CD14-positive monocyte (primary cell): ENCODE measurements around the gene SGCD. TPM values are rescaled to one million over a fixed set of nuclear protein-coding genes. Genes with fewer than 3 reads are reported as not detected.

ENCODE experiments used
- DNase-seq, 3 donors: peaks; one replicate each; pipeline ENCODE4 v3.0.0-alpha.2; 2011 to 2022
- H2AFZ ChIP-seq: 2 replicates; pipeline ENCODE4 v1.6.0; 2012; ENCODE audit warnings: mild to moderate bottlenecking, low read depth, low read length, inconsistent platforms; ENCODE audit not compliant: insufficient read depth, poor library complexity, severe bottlenecking
- H3K27ac ChIP-seq, 2 donors: 1 replicate in 1 of 2; 2 replicates in 1 of 2; pipeline ENCODE4 v1.5.1; 2012 to 2013; ENCODE audit warnings: low read length in 2 of 2, control low read depth in 1 of 2, inconsistent platforms in 1 of 2, low read depth in 1 of 2, mild to moderate bottlenecking in 1 of 2
- H3K27me3 ChIP-seq, 2 donors: one replicate each; pipeline versions ENCODE4 v1.6.0 to v1.6.1; 2011 to 2013; ENCODE audit warnings: low read length in 2 of 2; ENCODE audit not compliant: control insufficient read depth in 2 of 2, insufficient read depth in 2 of 2
- H3K36me3 ChIP-seq, 2 donors: replicated peaks in 1 of 2; 1 replicate in 1 of 2; 2 replicates in 1 of 2; pipeline versions ENCODE4 v1.5.1 to v1.6.1; 2012 to 2013; ENCODE audit warnings: low read length in 2 of 2, control low read depth in 1 of 2, inconsistent platforms in 1 of 2, mild to moderate bottlenecking in 1 of 2; ENCODE audit not compliant: insufficient read depth in 2 of 2, control insufficient read depth in 1 of 2
- H3K4me1 ChIP-seq, 2 donors: 1 replicate in 1 of 2; 2 replicates in 1 of 2; pipeline versions ENCODE4 v1.5.1 to v1.6.1; 2012 to 2013; ENCODE audit warnings: low read length in 2 of 2, control low read depth in 1 of 2, inconsistent platforms in 1 of 2, mild to moderate bottlenecking in 1 of 2, moderate library complexity in 1 of 2; ENCODE audit not compliant: insufficient read depth in 2 of 2, control insufficient read depth in 1 of 2
- H3K4me2 ChIP-seq: replicated peaks from 2 replicates; pipeline ENCODE3; 2012; ENCODE audit warnings: low read length, moderate library complexity, mild to moderate bottlenecking; ENCODE audit not compliant: poor library complexity, severe bottlenecking; ENCODE audit errors: extremely low read depth
- H3K4me3 ChIP-seq, 3 experiments: fragments of 200-600 bp in 1 of 3; sonication (generic) in 1 of 3; replicated peaks in 1 of 3; 1 replicate in 2 of 3; 2 replicates in 1 of 3; pipeline ENCODE4 v1.5.1; 2011 to 2013; ENCODE audit warnings: low read length in 3 of 3, mild to moderate bottlenecking in 3 of 3, control low read depth in 2 of 3, low read depth in 2 of 3, inconsistent platforms in 1 of 3, moderate library complexity in 1 of 3
- H3K79me2 ChIP-seq: 2 replicates; pipeline ENCODE4 v1.6.0; 2012; ENCODE audit warnings: mild to moderate bottlenecking, control low read depth, inconsistent platforms, low read length, moderate library complexity; ENCODE audit not compliant: insufficient read depth
- H3K9ac ChIP-seq: 2 replicates; pipeline ENCODE4 v1.6.0; 2017; ENCODE audit warnings: low read length, mild to moderate bottlenecking; ENCODE audit not compliant: insufficient read depth, poor library complexity, severe bottlenecking
- H3K9me3 ChIP-seq, 2 donors: replicated peaks in 1 of 2; 1 replicate in 1 of 2; 2 replicates in 1 of 2; pipeline versions ENCODE4 v1.5.1 to v1.6.1; 2012 to 2013; ENCODE audit warnings: low read length in 2 of 2, control low read depth in 1 of 2; ENCODE audit not compliant: control insufficient read depth in 1 of 2, insufficient read depth in 1 of 2
- H4K20me1 ChIP-seq: 2 replicates; pipeline ENCODE4 v1.6.0; 2012; ENCODE audit warnings: mild to moderate bottlenecking, low read length, control low read depth, moderate library complexity; ENCODE audit not compliant: insufficient read depth
- H3K27ac Mint-ChIP-seq, 7 donors: one replicate each; pipeline ENCODE4 v1.8.0; 2020; ENCODE audit warnings: mild to moderate bottlenecking in 7 of 7, mixed read lengths in 7 of 7, moderate library complexity in 6 of 7, inconsistent platforms in 2 of 7
- H3K27me3 Mint-ChIP-seq, 3 donors: one replicate each; pipeline ENCODE4 v1.8.0; 2021 to 2022; ENCODE audit warnings: low read depth in 3 of 3, mild to moderate bottlenecking in 3 of 3, mixed read lengths in 3 of 3, moderate library complexity in 3 of 3, inconsistent platforms in 1 of 3
- H3K36me3 Mint-ChIP-seq, 2 donors: one replicate each; pipeline ENCODE4 v1.8.0; 2020; ENCODE audit warnings: mixed read lengths in 2 of 2, inconsistent platforms in 1 of 2, mild to moderate bottlenecking in 1 of 2
- H3K4me1 Mint-ChIP-seq: one replicate; pipeline ENCODE4 v1.8.0; 2020; ENCODE audit warnings: mild to moderate bottlenecking, mixed read lengths
- H3K4me3 Mint-ChIP-seq, 2 donors: one replicate each; pipeline ENCODE4 v1.8.0; 2020; ENCODE audit warnings: mild to moderate bottlenecking in 2 of 2, mixed read lengths in 2 of 2, moderate library complexity in 1 of 2
- H3K9me3 Mint-ChIP-seq, 7 donors: one replicate each; pipeline ENCODE4 v1.8.0; 2020 to 2022; ENCODE audit warnings: mixed read lengths in 7 of 7, mild to moderate bottlenecking in 6 of 7, moderate library complexity in 6 of 7, inconsistent platforms in 2 of 7
- CTCF ChIP-seq: fragments of 200-600 bp; IDR thresholded peaks from one replicate; pipeline ENCODE4 v1.8.0; 2022; ENCODE audit warnings: antibody characterized with exemption, mild to moderate bottlenecking
- WGBS: methylation state at CpG from one replicate; pipeline ENCODE4 v1.1.5; 2013; ENCODE audit warnings: missing lambda C conversion rate; ENCODE audit not compliant: insufficient coverage; 5-methylcytosine and 5-hydroxymethylcytosine counted together
- intact Hi-C, 2 donors: fragments of 100-400 bp; cut with micrococcal nuclease; formaldehyde crosslinking; loops; one replicate each; pipeline versions ENCODE4 v1.15.0 to v1.15.1; 2023
- polyA plus RNA-seq, 3 donors: library from polyadenylated mRNA; depleted of rRNA in 1 of 3; unstranded in 2 of 3; stranded (reverse) in 1 of 3; fragments of 300-500 nt in 2 of 3; fragments of >200 nt in 1 of 3; fragmentation: Illumina TruSeq in 2 of 3; gene quantifications; 1 replicate in 2 of 3; 2 replicates in 1 of 3; pipeline ENCODE4 v1.2.3, GENCODE V29; 2012 to 2021

SGCD gene
- polyA plus RNA-seq, 3 donors = not detected

DNA sequence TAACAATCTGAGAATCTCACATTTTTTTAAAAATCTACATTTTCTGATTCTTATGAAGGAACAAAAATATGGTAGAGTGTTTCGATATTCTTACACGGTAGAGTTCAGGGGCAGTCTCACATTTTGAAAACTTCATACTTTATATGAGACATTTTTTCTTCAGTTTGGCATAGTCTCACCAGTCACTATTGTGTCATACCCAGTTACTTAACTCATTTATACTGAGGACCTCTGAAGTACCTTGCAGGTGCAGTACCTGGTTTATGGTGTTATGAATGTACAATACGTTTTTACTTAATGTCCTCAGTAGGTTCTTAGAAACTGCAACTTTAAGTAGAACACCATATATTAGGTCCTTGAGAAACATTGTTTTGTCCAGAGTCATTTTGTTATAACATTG lies 196.6 kb downstream of the SGCD start:
- H3K4me2 ChIP-seq = no peak overlapping the region
- no peaks in the 10 kb centered on the region for H3K27me3 ChIP-seq
- Mint-ChIP-seq H3K27me3 (peaks cover 0 to 1% (median 0%) of the 10 kb centered on the region in 3 donors), H3K36me3 (no peaks in the 10 kb centered on the region), H3K9me3 (peaks cover 0 to 9% (median 3%) of the 10 kb centered on the region in 7 donors), H3K27ac (no peak overlapping the region), H3K4me3 (no peak overlapping the region), H3K4me1 (no peaks in the 10 kb centered on the region)
- H4K20me1 ChIP-seq = no peaks in the 10 kb centered on the region
- H3K36me3 ChIP-seq = no peaks in the 10 kb centered on the region
- H3K4me1 ChIP-seq = no peaks in the 10 kb centered on the region
- no CpG with 5 or more reads among the region's 3 CpGs for WGBS
- DNase-seq = no peak
- no peak overlapping the region for H3K9ac ChIP-seq
- H3K4me3 ChIP-seq = no peak overlapping the region
- no peak overlapping the region for H3K27ac ChIP-seq
- H3K79me2 ChIP-seq = no peaks in the 10 kb centered on the region
- H2AFZ ChIP-seq = no peak overlapping the region
- intact Hi-C loops = no loop called here
- H3K9me3 ChIP-seq = peaks cover 0 to 6% of the 10 kb centered on the region in 2 donors
- TF ChIP-seq CTCF = no peak

- no peaks in the 10 kb centered on the region for H3K4me1 ChIP-seq
- H3K27me3 ChIP-seq = no peaks in the 10 kb centered on the region
- no peak overlapping the region for H3K4me3 ChIP-seq
- Mint-ChIP-seq H3K36me3 (no peaks in the 10 kb centered on the region), H3K27me3 (peaks cover 0 to 1% (median 0%) of the 10 kb centered on the region in 3 donors), H3K4me1 (no peaks in the 10 kb centered on the region), H3K9me3 (peaks cover 0 to 6% (median 4%) of the 10 kb centered on the region in 7 donors), H3K27ac (no peak overlapping the region), H3K4me3 (no peak overlapping the region)
- H2AFZ ChIP-seq = no peak overlapping the region
- H3K27ac ChIP-seq = no peak overlapping the region
- no peaks in the 10 kb centered on the region for H3K9me3 ChIP-seq
- H3K79me2 ChIP-seq = no peaks in the 10 kb centered on the region
- no peak for DNase-seq
- H3K4me2 ChIP-seq = no peak overlapping the region
- WGBS = 89% methylated on average over 4 of the region's 9 CpGs
- no peak for TF ChIP-seq CTCF
- intact Hi-C loops = no loop called here
- no peak overlapping the region for H3K9ac ChIP-seq
- H3K36me3 ChIP-seq = no peaks in the 10 kb centered on the region
- H4K20me1 ChIP-seq = no peaks in the 10 kb centered on the region
Observed at GRCh38 chr5:156526081-156526925, 199.3 kb downstream of the SGCD start.
